A549 treated with ZK216348 at 1 μM for 4 hours (cell line): ENCODE results near the gene IL13RA2. TPM values are rescaled to one million over a fixed set of nuclear protein-coding genes. Genes with fewer than 3 reads are reported as not detected.

Experiments used
- total RNA-seq: library from RNA; stranded (reverse); fragments of 200-300 nt; extraction: Qiagen RNA extraction; gene quantifications from 5 replicates; pipeline ENCODE4 v1.2.3, GENCODE V29; 2022; ENCODE audit warnings: low read depth

Gene IL13RA2
- 0.14 TPM in 1 of 5 replicates, not detected in the others for total RNA-seq

GRCh38 chrX:115017455-115017854, at the start of gene IL13RA2:
IL13RA2 (minus strand) TSS chrX:115017616; CDS start chrX:115017269, 347 bp downstream.

Other genes starting within 250 kb of the IL13RA2 start
- not detected in 5 replicates for gene RBMXL3, start 171.8 kb upstream of the IL13RA2 start, total RNA-seq
- gene LRCH2, start 216.5 kb upstream of the IL13RA2 start, total RNA-seq, result 0.04 TPM in 1 of 5 replicates, not detected in the others